Measurements from ENCODE around the gene TMC7. TPM values are rescaled to one million over a fixed set of nuclear protein-coding genes. Genes with fewer than 3 reads are reported as not detected.

Gene TMC7
- total and polyA plus RNA-seq, 2 experiments from 2014 or later, result 1.7 to 2.4 TPM

DNA sequence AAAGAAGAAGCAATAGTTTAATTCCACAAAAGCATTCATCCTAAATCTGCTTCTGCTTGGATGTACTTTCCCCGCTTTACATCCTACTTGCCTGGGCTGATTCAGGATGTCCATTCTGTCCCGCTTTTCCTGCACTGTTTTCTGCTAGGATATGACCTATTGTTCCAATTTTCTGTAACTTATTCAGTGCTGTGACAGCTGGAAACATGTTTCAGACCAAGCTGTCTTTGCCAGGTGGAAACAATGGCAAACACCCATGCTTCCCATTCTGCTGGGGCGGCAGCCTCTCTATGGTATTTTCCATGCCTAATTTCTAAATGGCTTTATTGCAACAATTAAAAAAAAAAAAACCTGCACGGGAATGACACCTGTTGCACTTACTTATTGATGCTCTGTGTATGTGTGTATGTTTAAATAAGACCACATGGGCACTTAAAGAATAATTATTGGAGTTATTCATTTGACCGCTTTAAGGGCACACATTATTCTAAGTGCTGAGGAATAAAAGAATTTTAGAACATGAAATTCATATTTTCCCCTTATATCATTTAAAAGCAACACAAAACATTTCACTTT is 104.7 kb downstream of the TMC7 start:
- TF ChIP-seq, protein P1, sequence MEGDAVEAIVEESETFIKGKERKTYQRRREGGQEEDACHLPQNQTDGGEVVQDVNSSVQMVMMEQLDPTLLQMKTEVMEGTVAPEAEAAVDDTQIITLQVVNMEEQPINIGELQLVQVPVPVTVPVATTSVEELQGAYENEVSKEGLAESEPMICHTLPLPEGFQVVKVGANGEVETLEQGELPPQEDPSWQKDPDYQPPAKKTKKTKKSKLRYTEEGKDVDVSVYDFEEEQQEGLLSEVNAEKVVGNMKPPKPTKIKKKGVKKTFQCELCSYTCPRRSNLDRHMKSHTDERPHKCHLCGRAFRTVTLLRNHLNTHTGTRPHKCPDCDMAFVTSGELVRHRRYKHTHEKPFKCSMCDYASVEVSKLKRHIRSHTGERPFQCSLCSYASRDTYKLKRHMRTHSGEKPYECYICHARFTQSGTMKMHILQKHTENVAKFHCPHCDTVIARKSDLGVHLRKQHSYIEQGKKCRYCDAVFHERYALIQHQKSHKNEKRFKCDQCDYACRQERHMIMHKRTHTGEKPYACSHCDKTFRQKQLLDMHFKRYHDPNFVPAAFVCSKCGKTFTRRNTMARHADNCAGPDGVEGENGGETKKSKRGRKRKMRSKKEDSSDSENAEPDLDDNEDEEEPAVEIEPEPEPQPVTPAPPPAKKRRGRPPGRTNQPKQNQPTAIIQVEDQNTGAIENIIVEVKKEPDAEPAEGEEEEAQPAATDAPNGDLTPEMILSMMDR (conservative IDR thresholded peaks at IDR 0.05; ENCODE audit: low read depth in 2 of 2), result no peak
- no peak for TF ChIP-seq EZH2phosphoT487 (IDR thresholded peaks at IDR 0.05; ENCODE audit: unreplicated experiment)
- TF ChIP-seq NANOG (IDR thresholded peaks at IDR 0.05; ENCODE audit: borderline replicate concordance), result no peak
- TF ChIP-seq, protein P2, sequence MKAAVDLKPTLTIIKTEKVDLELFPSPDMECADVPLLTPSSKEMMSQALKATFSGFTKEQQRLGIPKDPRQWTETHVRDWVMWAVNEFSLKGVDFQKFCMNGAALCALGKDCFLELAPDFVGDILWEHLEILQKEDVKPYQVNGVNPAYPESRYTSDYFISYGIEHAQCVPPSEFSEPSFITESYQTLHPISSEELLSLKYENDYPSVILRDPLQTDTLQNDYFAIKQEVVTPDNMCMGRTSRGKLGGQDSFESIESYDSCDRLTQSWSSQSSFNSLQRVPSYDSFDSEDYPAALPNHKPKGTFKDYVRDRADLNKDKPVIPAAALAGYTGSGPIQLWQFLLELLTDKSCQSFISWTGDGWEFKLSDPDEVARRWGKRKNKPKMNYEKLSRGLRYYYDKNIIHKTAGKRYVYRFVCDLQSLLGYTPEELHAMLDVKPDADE (IDR thresholded peaks at IDR 0.05), result no peak
- TF ChIP-seq CREB1 (CRISPR knock-in tag; IDR thresholded peaks at IDR 0.05; ENCODE audit: low read depth), result no peak

DNA sequence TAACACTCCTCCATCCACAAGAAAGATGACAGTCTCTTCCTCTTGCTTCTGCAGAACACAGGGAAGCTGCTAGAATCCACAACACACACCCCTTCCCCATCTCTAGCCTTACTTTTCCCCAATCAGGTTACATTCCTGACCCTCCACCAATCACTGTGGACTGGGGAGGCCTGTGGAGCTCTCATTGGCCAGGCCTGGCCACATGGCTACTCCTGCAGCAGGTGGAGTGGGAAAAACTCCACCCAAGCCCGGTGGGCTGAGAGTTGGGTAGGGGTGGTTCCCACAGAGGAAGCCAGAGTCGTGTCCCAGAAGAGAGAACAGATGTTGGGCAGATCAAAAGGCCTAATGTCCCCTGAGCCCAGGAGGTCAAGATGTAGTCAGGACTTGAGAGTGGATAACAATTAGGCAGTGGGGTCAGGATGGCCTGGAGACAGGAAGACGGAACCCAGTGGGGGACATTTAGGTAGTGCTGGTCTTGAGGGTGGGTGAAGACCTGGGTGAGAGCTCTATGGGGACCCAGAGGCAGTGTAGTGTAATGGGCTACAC is 105.7 kb downstream of the TMC7 start:
- H3K4me1 Mint-ChIP-seq, result no peaks in the 10 kb centered on the region; the same call in 2 of the 3 replicates
- ATAC-seq, result no peak
- H3K4me3 Mint-ChIP-seq, result no peak overlapping the region
- H3K79me2 ChIP-seq (replicated peaks; ENCODE audit: insufficient read depth), result no peaks in the 10 kb centered on the region
- DNase-seq (ENCODE audit: low spot score), result no peak
- no peaks in the 10 kb centered on the region for H3F3A ChIP-seq (replicated peaks; ENCODE audit: low read depth)
- H3K27me3 Mint-ChIP-seq (ENCODE audit: insufficient read depth, low read depth, poor library complexity), result peaks cover 12% of the 10 kb centered on the region
- no peaks in the 10 kb centered on the region for H4K20me1 ChIP-seq (replicated peaks; ENCODE audit: insufficient read depth)
- H3K27ac Mint-ChIP-seq, result no peak overlapping the region
- no peak overlapping the region for H2AFZ ChIP-seq
- H3K4me1 ChIP-seq (ENCODE audit: insufficient read depth), result no peaks in the 10 kb centered on the region
- H3K36me3 ChIP-seq (ENCODE audit: insufficient read depth), result no peaks in the 10 kb centered on the region
- no peak overlapping the region for H3K4me2 ChIP-seq
- no peak overlapping the region for H3K4me3 ChIP-seq
- no peaks in the 10 kb centered on the region for H3K36me3 Mint-ChIP-seq (ENCODE audit: low read depth)
- peaks cover 18% of the 10 kb centered on the region for H3K27me3 ChIP-seq (ENCODE audit: insufficient read depth)
- H3K9me3 Mint-ChIP-seq, result peaks cover 7% of the 10 kb centered on the region; the same call in 1 of the 3 replicates
- H3K27ac ChIP-seq (ENCODE audit: low read depth), result no peak overlapping the region
- H3K9me2 ChIP-seq (ENCODE audit: insufficient read depth), result 0 out of 2 replicates have a peak, but pooled peaks cover 3% of the 10 kb centered on the region
- no peak for TF ChIP-seq NANOG (IDR thresholded peaks at IDR 0.05; ENCODE audit: borderline replicate concordance)
- TF ChIP-seq, protein P1 (conservative IDR thresholded peaks at IDR 0.05; ENCODE audit: low read depth in 2 of 2), result no peak
- no peak for TF ChIP-seq POLR2AphosphoS5 (IDR thresholded peaks at IDR 0.05; ENCODE audit: low read depth)
- TF ChIP-seq, protein P3, sequence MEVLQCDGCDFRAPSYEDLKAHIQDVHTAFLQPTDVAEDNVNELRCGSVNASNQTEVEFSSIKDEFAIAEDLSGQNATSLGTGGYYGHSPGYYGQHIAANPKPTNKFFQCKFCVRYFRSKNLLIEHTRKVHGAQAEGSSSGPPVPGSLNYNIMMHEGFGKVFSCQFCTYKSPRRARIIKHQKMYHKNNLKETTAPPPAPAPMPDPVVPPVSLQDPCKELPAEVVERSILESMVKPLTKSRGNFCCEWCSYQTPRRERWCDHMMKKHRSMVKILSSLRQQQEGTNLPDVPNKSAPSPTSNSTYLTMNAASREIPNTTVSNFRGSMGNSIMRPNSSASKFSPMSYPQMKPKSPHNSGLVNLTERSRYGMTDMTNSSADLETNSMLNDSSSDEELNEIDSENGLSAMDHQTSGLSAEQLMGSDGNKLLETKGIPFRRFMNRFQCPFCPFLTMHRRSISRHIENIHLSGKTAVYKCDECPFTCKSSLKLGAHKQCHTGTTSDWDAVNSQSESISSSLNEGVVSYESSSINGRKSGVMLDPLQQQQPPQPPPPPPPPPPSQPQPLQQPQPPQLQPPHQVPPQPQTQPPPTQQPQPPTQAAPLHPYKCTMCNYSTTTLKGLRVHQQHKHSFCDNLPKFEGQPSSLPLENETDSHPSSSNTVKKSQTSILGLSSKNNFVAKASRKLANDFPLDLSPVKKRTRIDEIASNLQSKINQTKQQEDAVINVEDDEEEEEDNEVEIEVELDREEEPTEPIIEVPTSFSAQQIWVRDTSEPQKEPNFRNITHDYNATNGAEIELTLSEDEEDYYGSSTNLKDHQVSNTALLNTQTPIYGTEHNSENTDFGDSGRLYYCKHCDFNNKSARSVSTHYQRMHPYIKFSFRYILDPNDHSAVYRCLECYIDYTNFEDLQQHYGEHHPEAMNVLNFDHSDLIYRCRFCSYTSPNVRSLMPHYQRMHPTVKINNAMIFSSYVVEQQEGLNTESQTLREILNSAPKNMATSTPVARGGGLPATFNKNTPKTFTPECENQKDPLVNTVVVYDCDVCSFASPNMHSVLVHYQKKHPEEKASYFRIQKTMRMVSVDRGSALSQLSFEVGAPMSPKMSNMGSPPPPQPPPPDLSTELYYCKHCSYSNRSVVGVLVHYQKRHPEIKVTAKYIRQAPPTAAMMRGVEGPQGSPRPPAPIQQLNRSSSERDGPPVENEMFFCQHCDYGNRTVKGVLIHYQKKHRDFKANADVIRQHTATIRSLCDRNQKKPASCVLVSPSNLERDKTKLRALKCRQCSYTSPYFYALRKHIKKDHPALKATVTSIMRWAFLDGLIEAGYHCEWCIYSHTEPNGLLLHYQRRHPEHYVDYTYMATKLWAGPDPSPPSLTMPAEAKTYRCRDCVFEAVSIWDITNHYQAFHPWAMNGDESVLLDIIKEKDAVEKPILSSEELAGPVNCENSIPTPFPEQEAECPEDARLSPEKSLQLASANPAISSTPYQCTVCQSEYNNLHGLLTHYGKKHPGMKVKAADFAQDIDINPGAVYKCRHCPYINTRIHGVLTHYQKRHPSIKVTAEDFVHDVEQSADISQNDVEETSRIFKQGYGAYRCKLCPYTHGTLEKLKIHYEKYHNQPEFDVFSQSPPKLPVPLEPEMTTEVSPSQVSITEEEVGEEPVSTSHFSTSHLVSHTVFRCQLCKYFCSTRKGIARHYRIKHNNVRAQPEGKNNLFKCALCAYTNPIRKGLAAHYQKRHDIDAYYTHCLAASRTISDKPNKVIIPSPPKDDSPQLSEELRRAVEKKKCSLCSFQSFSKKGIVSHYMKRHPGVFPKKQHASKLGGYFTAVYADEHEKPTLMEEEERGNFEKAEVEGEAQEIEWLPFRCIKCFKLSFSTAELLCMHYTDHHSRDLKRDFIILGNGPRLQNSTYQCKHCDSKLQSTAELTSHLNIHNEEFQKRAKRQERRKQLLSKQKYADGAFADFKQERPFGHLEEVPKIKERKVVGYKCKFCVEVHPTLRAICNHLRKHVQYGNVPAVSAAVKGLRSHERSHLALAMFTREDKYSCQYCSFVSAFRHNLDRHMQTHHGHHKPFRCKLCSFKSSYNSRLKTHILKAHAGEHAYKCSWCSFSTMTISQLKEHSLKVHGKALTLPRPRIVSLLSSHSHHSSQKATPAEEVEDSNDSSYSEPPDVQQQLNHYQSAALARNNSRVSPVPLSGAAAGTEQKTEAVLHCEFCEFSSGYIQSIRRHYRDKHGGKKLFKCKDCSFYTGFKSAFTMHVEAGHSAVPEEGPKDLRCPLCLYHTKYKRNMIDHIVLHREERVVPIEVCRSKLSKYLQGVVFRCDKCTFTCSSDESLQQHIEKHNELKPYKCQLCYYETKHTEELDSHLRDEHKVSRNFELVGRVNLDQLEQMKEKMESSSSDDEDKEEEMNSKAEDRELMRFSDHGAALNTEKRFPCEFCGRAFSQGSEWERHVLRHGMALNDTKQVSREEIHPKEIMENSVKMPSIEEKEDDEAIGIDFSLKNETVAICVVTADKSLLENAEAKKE (CRISPR knock-in tag; IDR thresholded peaks at IDR 0.05), result no peak
- TF ChIP-seq EZH2phosphoT487 (IDR thresholded peaks at IDR 0.05; ENCODE audit: unreplicated experiment), result no peak
- no peak for TF ChIP-seq ZNF331 (CRISPR knock-in tag; IDR thresholded peaks at IDR 0.05; ENCODE audit: low read depth)

More for the DNA sequence above, 104.7 kb downstream of the TMC7 start:
- H3K4me1 ChIP-seq (ENCODE audit: insufficient read depth), result no peaks in the 10 kb centered on the region
- no peaks in the 10 kb centered on the region for H3K36me3 ChIP-seq (ENCODE audit: insufficient read depth)
- no peaks in the 10 kb centered on the region for H3K79me2 ChIP-seq (replicated peaks; ENCODE audit: insufficient read depth)
- Mint-ChIP-seq H3K27ac (no peak overlapping the region), H3K4me3 (no peak overlapping the region), H3K27me3 (ENCODE audit: insufficient read depth, low read depth, poor library complexity) (peaks cover 12% of the 10 kb centered on the region), H3K36me3 (ENCODE audit: low read depth) (no peaks in the 10 kb centered on the region), H3K4me1 (no peaks in the 10 kb centered on the region), H3K9me3 (peaks cover 7% of the 10 kb centered on the region; the same call in 1 of the 3 replicates)
- 0 out of 2 replicates have a peak, but pooled peaks cover 3% of the 10 kb centered on the region for H3K9me2 ChIP-seq (ENCODE audit: insufficient read depth)
- no peaks in the 10 kb centered on the region for H3F3A ChIP-seq (replicated peaks; ENCODE audit: low read depth)
- no peaks in the 10 kb centered on the region for H4K20me1 ChIP-seq (replicated peaks; ENCODE audit: insufficient read depth)
- no peak overlapping the region for H2AFZ ChIP-seq
- ATAC-seq, result no peak
- H3K4me3 ChIP-seq, result no peak overlapping the region
- DNase-seq (ENCODE audit: low spot score), result no peak
- no peak overlapping the region for H3K27ac ChIP-seq (ENCODE audit: low read depth)
- H3K27me3 ChIP-seq (ENCODE audit: insufficient read depth), result peaks cover 18% of the 10 kb centered on the region
- H3K4me2 ChIP-seq, result no peak overlapping the region

All from GM23338 (cell line).